ENCODE measurements around the gene LOXHD1.

Gene LOXHD1

DNA sequence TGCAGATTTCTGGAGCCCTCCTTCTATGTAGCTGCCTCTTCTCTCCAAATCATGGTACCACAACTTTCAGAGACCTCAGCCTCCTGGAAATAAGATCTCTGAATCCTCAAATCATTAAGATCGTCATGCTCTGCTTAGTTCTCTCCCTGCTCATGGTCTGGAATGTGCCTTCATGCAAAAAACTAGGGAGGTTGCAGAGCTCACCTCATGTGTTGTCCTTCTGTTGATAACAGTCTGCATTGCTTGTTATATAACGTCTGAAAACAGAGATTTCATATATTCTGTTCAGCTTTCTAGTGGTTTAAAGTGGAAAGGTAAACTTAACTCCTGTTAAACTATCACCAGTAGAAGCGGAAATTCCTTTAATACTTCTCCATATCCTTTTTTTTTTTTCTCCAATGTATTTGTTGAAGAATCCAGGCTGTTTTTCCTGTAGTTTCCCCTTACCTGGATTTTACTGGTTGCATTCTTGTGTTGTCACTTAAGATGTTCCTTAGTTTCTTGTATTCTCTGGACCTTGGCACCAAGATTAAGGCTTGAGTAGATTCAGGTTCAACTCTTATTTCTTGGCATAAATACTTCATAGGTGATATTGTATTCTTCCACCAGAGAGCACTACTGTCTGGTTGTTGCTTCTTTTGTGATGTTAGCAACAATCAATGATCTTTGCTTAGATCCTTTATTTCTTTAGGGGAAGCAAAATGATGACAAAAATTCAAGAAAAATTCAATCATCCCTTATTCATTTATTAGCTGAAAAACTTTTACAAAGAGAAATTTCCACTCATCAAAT, 211.3 kb downstream of the LOXHD1 start:
- DNase-seq = no peak

DNA sequence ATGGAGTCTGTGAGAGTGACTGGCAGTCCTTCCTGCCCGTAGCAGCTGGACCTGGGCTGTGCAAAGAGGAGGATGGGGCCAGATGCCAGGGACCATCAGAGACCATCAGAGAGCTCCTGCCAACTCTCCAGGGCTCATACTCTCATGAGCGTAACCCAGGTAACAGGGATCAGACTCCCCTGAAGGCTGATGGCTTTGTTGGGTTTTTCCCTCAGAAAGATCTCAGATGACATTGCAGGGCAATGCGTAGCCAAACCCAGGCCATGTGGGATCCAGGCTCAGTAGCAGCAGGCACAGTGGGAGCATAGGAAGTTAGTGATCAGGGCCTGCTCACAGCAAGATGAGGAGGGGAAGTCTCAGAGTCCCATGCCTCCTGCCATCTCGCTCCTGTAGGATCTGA, 218.0 kb downstream of the LOXHD1 start:
- no peak for DNase-seq

GRCh38 chr18:46437061-46437460, 220.0 kb downstream of the LOXHD1 start:
- DNase-seq = no peak

- DNase-seq = no peak
Measured at GRCh38 chr18:46436621-46437020, 220.4 kb downstream of the LOXHD1 start.

GRCh38 chr18:46435031-46435430, 222.0 kb downstream of the LOXHD1 start:
- no peak for DNase-seq

GRCh38 chr18:46434629-46435028, 222.4 kb downstream of the LOXHD1 start:
- no peak for DNase-seq

GRCh38 chr18:46433121-46433826, 223.7 kb downstream of the LOXHD1 start:
- DNase-seq = no peak

- DNase-seq = no peak
Measured at GRCh38 chr18:46431522-46432171, 225.4 kb downstream of the LOXHD1 start.

DNA sequence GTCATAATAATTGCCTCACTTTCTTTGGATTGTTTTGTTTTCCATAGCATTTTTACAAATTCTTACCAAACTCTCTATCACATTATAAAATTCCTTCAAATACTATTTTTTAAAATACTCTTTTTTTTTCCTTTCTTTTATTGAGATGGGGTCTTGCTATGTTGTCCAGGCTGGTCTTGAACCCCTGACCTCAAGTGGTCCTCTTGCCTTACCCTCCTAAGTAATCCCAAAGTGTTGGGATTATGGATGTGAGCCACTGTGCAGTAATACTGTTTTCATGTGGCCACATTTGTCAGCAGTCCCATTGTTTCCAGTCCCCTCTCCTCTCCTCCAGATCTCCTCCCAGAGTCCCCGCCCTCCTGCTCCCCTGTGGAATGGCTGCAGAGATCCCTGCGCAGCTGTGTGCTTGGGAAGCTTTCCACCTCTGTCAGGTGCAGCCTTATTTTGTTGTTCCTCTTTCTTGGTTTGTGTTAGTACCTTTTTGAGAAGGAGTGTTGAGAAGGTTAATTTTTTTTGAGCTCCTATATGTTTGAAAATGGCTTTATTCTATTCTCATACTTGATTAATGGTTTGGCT, 227.3 kb downstream of the LOXHD1 start:
- no peak for DNase-seq

- DNase-seq = no peak
Measured at GRCh38 chr18:46429130-46429529, 227.9 kb downstream of the LOXHD1 start.

DNA sequence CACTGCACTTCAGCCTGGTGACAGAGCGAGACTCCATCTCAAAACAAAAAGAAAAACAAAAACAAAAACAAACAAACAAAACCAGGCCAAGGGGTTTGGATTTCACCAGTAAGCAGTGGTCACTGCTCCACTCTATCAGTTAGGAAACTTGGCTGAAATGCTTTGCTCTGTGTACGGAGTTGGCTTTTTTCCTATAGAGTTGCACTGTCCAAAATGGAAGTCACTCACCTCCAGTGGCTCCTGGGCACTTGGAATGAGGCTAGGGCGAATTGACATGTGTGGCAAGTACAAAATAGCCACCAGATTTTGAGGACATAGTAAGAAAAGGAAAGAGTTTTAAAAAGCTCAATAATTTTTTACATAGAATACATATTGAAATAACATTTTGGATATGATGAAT, 228.7 kb downstream of the LOXHD1 start:
- no peak for DNase-seq

DNA sequence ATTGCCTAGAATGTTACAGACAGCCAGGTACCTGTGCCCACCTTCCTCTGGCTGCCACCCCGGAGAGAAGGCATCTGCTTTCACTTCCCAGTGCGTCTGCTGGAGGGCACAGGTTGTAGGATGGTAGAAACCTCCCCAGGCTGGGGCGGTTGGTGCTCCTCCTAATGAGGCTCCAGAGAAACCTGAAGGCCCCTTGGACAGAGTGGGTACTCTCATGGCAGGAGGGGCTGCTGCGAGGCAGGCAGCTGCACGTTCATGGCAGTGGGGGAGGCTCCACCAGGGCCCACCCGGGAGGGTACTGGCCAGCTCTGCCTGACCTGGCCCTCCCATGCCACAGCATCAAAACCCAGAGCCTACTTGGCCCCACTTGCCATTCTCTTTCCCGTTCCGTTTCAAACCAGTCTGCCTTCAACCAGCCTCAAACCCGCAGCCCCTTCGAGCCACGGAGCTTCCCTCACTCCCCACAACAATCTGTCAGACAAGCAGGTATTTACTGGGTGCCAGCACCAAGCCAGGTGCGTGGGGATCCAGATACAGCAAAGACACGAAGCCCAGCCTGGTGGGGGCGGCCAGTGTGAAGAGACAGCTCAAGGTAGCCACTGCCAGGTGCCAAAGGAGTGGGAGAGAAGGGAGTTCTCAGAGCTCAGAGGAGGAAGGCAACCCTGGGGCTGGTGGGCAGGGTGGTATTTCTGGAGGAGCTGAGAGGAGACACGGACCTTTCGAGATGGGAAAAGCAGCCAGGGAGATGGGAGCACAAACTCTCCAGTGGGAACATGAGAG, 229.6 kb downstream of the LOXHD1 start:
- DNase-seq = no peak
